Measurements from ENCODE around the gene PKHD1.

DNA sequence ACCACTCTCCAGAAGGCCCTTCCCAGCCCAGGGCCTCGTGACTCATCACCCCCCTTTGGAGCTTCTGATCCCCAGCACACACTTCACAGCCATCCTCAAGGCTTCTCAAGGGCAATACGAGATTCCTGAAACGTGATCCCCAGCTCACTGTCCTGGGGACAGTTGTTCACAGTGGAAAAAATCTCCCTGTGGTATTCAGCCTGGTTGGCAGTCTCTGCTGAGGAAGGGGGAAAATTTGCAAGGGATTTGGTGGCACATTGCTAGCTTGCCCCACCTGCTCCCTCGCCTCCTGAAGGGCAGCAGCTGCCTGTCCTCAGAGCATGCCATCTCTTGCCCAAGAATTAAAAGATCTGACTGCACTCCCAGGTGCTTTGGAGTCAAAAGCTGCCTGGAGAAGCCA is 20.7 kb upstream of the PKHD1 start:
- TF ChIP-seq, protein P1, sequence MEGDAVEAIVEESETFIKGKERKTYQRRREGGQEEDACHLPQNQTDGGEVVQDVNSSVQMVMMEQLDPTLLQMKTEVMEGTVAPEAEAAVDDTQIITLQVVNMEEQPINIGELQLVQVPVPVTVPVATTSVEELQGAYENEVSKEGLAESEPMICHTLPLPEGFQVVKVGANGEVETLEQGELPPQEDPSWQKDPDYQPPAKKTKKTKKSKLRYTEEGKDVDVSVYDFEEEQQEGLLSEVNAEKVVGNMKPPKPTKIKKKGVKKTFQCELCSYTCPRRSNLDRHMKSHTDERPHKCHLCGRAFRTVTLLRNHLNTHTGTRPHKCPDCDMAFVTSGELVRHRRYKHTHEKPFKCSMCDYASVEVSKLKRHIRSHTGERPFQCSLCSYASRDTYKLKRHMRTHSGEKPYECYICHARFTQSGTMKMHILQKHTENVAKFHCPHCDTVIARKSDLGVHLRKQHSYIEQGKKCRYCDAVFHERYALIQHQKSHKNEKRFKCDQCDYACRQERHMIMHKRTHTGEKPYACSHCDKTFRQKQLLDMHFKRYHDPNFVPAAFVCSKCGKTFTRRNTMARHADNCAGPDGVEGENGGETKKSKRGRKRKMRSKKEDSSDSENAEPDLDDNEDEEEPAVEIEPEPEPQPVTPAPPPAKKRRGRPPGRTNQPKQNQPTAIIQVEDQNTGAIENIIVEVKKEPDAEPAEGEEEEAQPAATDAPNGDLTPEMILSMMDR (IDR thresholded peaks at IDR 0.05), result no peak
- no peak for TF ChIP-seq GABPA (IDR thresholded peaks at IDR 0.05; ENCODE audit: low read depth)
- TF ChIP-seq, protein P2, sequence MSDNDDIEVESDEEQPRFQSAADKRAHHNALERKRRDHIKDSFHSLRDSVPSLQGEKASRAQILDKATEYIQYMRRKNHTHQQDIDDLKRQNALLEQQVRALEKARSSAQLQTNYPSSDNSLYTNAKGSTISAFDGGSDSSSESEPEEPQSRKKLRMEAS (IDR thresholded peaks at IDR 0.05; ENCODE audit: low read depth), result no peak
- no peak for TF ChIP-seq EZH2phosphoT487 (IDR thresholded peaks at IDR 0.05; ENCODE audit: borderline replicate concordance, low read depth)
- no peak for TF ChIP-seq SMC3 (IDR thresholded peaks at IDR 0.05; ENCODE audit: low read depth, low read length)
- TF ChIP-seq, protein P3, sequence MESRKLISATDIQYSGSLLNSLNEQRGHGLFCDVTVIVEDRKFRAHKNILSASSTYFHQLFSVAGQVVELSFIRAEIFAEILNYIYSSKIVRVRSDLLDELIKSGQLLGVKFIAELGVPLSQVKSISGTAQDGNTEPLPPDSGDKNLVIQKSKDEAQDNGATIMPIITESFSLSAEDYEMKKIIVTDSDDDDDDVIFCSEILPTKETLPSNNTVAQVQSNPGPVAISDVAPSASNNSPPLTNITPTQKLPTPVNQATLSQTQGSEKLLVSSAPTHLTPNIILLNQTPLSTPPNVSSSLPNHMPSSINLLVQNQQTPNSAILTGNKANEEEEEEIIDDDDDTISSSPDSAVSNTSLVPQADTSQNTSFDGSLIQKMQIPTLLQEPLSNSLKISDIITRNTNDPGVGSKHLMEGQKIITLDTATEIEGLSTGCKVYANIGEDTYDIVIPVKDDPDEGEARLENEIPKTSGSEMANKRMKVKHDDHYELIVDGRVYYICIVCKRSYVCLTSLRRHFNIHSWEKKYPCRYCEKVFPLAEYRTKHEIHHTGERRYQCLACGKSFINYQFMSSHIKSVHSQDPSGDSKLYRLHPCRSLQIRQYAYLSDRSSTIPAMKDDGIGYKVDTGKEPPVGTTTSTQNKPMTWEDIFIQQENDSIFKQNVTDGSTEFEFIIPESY (IDR thresholded peaks at IDR 0.05; ENCODE audit: borderline replicate concordance, low read depth), result no peak
- no peak for TF ChIP-seq RAD21 (IDR thresholded peaks at IDR 0.05; ENCODE audit: low read length)
- TF ChIP-seq, protein P4, sequence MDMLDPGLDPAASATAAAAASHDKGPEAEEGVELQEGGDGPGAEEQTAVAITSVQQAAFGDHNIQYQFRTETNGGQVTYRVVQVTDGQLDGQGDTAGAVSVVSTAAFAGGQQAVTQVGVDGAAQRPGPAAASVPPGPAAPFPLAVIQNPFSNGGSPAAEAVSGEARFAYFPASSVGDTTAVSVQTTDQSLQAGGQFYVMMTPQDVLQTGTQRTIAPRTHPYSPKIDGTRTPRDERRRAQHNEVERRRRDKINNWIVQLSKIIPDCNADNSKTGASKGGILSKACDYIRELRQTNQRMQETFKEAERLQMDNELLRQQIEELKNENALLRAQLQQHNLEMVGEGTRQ (IDR thresholded peaks at IDR 0.05; ENCODE audit: borderline replicate concordance, low read depth, low read length), result no peak

Data from SK-N-SH (cell line).